DND-41 (cell line): ENCODE results near the gene PQBP1.

Experiments used
- CTCF ChIP-seq: IDR thresholded peaks from 2 replicates; pipeline ENCODE4 v1.5.1; 2012; ENCODE audit warnings: borderline replicate concordance, low read length, moderate library complexity, mild to moderate bottlenecking; ENCODE audit not compliant: poor library complexity, severe bottlenecking; ENCODE audit errors: extremely low read depth
- EZH2 ChIP-seq: IDR thresholded peaks from 3 replicates; pipeline ENCODE4 v1.6.1; 2012; ENCODE audit warnings: borderline replicate concordance, low read depth, mild to moderate bottlenecking, moderate library complexity, low read length, inconsistent platforms; ENCODE audit not compliant: severe bottlenecking

- no peak for TF ChIP-seq CTCF
- TF ChIP-seq EZH2 = no peak
These were observed 26.5 kb downstream of the PQBP1 start for GRCh38 chrX:48924270-48924669.
